HepG2 (cell line): Measurements from ENCODE around the gene QRSL1. TPM values are rescaled to one million over a fixed set of nuclear protein-coding genes. Genes with fewer than 3 reads are reported as not detected.
A peak's percentile ranks its signal among the peaks of the same experiment; 100 is the strongest.

ENCODE experiments used
- CEBPZ ChIP-seq: IDR thresholded peaks from 2 replicates; pipeline ENCODE4 v1.6.1; 2012; ENCODE audit warnings: low read length, improper control_type of control experiment
- ELF3 ChIP-seq: IDR thresholded peaks from 2 replicates; pipeline ENCODE4 v1.6.1; 2016; ENCODE audit warnings: missing genetic modification reagents, missing compliant biosample characterization
- ELF4 ChIP-seq: sonication (generic); formaldehyde crosslinking; IDR thresholded peaks from 2 replicates; pipeline ENCODE4 v1.5.0; 2020; ENCODE audit warnings: missing genetic modification reagents, mild to moderate bottlenecking, moderate library complexity, borderline replicate concordance
- JUNB ChIP-seq: sonication (generic); formaldehyde crosslinking; IDR thresholded peaks from 2 replicates; pipeline ENCODE4 v1.8.0; 2022; ENCODE audit warnings: missing genetic modification reagents, mild to moderate bottlenecking, borderline replicate concordance
- KMT2B ChIP-seq: IDR thresholded peaks from 2 replicates; pipeline ENCODE4 v1.6.1; 2016; ENCODE audit warnings: missing genetic modification reagents, missing compliant biosample characterization
- MEIS1 ChIP-seq: sonication (generic); formaldehyde crosslinking; IDR thresholded peaks from 2 replicates; pipeline ENCODE4 v1.9.0; 2021; ENCODE audit warnings: mild to moderate bottlenecking, missing genetic modification reagents, moderate library complexity, borderline replicate concordance
- MLX ChIP-seq: IDR thresholded peaks from 2 replicates; pipeline ENCODE4 v1.6.1; 2016
- NR2C2 ChIP-seq: sonication (generic); formaldehyde crosslinking; IDR thresholded peaks from 2 replicates; pipeline ENCODE4 v1.4.0; 2020; ENCODE audit warnings: missing genetic modification reagents, mild to moderate bottlenecking, moderate library complexity, borderline replicate concordance
- PLSCR1 ChIP-seq: sonication (generic); formaldehyde crosslinking; IDR thresholded peaks from 2 replicates; pipeline ENCODE4 v1.5.0; 2020; ENCODE audit warnings: missing genetic modification reagents, mild to moderate bottlenecking, borderline replicate concordance
- SALL2 ChIP-seq: sonication (generic); formaldehyde crosslinking; IDR thresholded peaks from 2 replicates; pipeline ENCODE4 v1.8.1; 2023; ENCODE audit warnings: mild to moderate bottlenecking, missing genetic modification reagents, inconsistent platforms
- SKIL ChIP-seq: sonication (generic); formaldehyde crosslinking; IDR thresholded peaks from 2 replicates; pipeline ENCODE4 v1.8.0; 2022; ENCODE audit warnings: missing genetic modification reagents, mild to moderate bottlenecking, moderate library complexity, borderline replicate concordance
- TEAD3 ChIP-seq: optimal IDR thresholded peaks from 2 replicates; pipeline ENCODE3; 2016; ENCODE audit warnings: borderline replicate concordance
- ZFP36L1 ChIP-seq: sonication (generic); formaldehyde crosslinking; IDR thresholded peaks from 2 replicates; pipeline ENCODE4 v1.8.0; 2022; ENCODE audit warnings: mild to moderate bottlenecking, missing genetic modification reagents, moderate library complexity
- ZFP90 ChIP-seq: sonication (generic); formaldehyde crosslinking; IDR thresholded peaks from 2 replicates; pipeline ENCODE4 v1.8.0; 2022; ENCODE audit warnings: missing genetic modification reagents, mild to moderate bottlenecking, inconsistent platforms, borderline replicate concordance
- ZNF609 ChIP-seq: sonication (generic); formaldehyde crosslinking; IDR thresholded peaks from 2 replicates; pipeline ENCODE4 v1.4.0; 2020; ENCODE audit warnings: mild to moderate bottlenecking, missing genetic modification reagents, borderline replicate concordance
- ZNF644 ChIP-seq: IDR thresholded peaks from 2 replicates; pipeline ENCODE4 v1.6.1; 2016; ENCODE audit warnings: low read depth
- polyA plus RNA-seq, 8 experiments: library from polyadenylated mRNA; depleted of rRNA in 3 of 8; stranded (reverse) in 7 of 8; unstranded in 1 of 8; fragments of >200 nt; fragmentation: Illumina TruSeq in 4 of 8; extraction: Trizol in 4 of 8; gene quantifications; 2 replicates each; pipeline versions ENCODE4 v1.2.1 to v1.2.3, GENCODE V29; 2011 to 2016; ENCODE audit warnings: low read depth in 4 of 8, missing spikeins in 1 of 8, mixed read lengths in 1 of 8; ENCODE audit not compliant: insufficient read depth in 1 of 8
- total RNA-seq, 5 experiments: library from RNA; depleted of rRNA; stranded (reverse); fragments of >200 nt; fragmentation: Illumina TruSeq; extraction: Trizol; gene quantifications; 2 replicates each; pipeline ENCODE4 v1.2.3, GENCODE V29; 2016; ENCODE audit warnings: low read depth in 1 of 5

QRSL1 gene
- total and polyA plus RNA-seq, 2 of the 13 experiments (the other 11 are each of a cell fraction or from before 2014, with no cell fraction given), result 8.2 to 22.3 TPM

- TF ChIP-seq CEBPZ (no peak), ELF4 (CRISPR knock-in tag) (no peak), SKIL (CRISPR knock-in tag) (0 out of 2 replicates have a peak, but pooled peaks have one; percentile 52), ELF3 (peak; percentile 41; the same call in 1 of the 2 replicates), ZFP90 (CRISPR knock-in tag) (peak; percentile 41; the same call in 1 of the 2 replicates), JUNB (CRISPR knock-in tag) (no peak), PLSCR1 (CRISPR knock-in tag) (no peak), SALL2 (0 out of 2 replicates have a peak, but pooled peaks have one; percentile 52), NR2C2 (CRISPR knock-in tag) (peak; percentile 28; the same call in 1 of the 2 replicates), ZNF644 (CRISPR knock-in tag) (peak; percentile 49; the same call in 1 of the 2 replicates), ZFP36L1 (CRISPR knock-in tag) (0 out of 2 replicates have a peak, but pooled peaks have one; percentile 53), KMT2B (CRISPR knock-in tag) (peak; percentile 44; the same call in 1 of the 2 replicates), MLX (CRISPR knock-in tag) (0 out of 2 replicates have a peak, but pooled peaks have one; percentile 48), TEAD3 (CRISPR knock-in tag) (peak; percentile 29), ZNF609 (CRISPR knock-in tag) (peak; percentile 74; the same call in 1 of the 2 replicates), MEIS1 (CRISPR knock-in tag) (peak; percentile 78; the same call in 1 of the 2 replicates)
These were observed 73.2 kb downstream of the QRSL1 start (continued) for GRCh38 chr6:106702451-106703110.
